HEK293 (cell line): ENCODE results near the gene SMIM38.

Experiments used
- SETDB1 ChIP-seq: IDR thresholded peaks from one replicate; pipeline ENCODE4 v1.6.1; 2017; ENCODE audit warnings: mild to moderate bottlenecking, low read length, moderate library complexity, mixed read lengths; ENCODE audit not compliant: insufficient read length
- ZBTB20 ChIP-seq: fragments of 450-650 bp; formaldehyde crosslinking; IDR thresholded peaks from 2 replicates; pipeline ENCODE4 v1.5.1; 2016; ENCODE audit warnings: missing biosample characterization, missing genetic modification characterization
- ZNF121 ChIP-seq: fragments of 450-650 bp; formaldehyde crosslinking; IDR thresholded peaks from 2 replicates; pipeline ENCODE4 v1.5.1; 2016; ENCODE audit warnings: missing biosample characterization, missing genetic modification characterization
- ZNF138 ChIP-seq: fragments of 450-650 bp; formaldehyde crosslinking; IDR thresholded peaks from 2 replicates; pipeline ENCODE4 v1.5.1; 2016; ENCODE audit warnings: missing biosample characterization, missing genetic modification characterization, borderline replicate concordance
- ZNF24 ChIP-seq: fragments of 450-650 bp; formaldehyde crosslinking; IDR thresholded peaks from 2 replicates; pipeline ENCODE4 v1.5.1; 2016; ENCODE audit warnings: missing biosample characterization, missing genetic modification characterization
- ZNF423 ChIP-seq: fragments of 450-650 bp; formaldehyde crosslinking; IDR thresholded peaks from 2 replicates; pipeline ENCODE4 v1.5.1; 2016; ENCODE audit warnings: missing biosample characterization, missing genetic modification characterization
- ZNF555 ChIP-seq: fragments of 450-650 bp; formaldehyde crosslinking; conservative IDR thresholded peaks from 2 replicates; pipeline ENCODE4 v1.5.1; 2017; ENCODE audit warnings: missing biosample characterization, mild to moderate bottlenecking, missing genetic modification characterization, inconsistent platforms
- TF ChIP-seq, protein P1 (sequence below): fragments of 450-650 bp; formaldehyde crosslinking; IDR thresholded peaks from 2 replicates; pipeline ENCODE4 v1.5.1; 2016; ENCODE audit warnings: missing biosample characterization, missing genetic modification characterization
- TF ChIP-seq, protein P2 (sequence below): fragments of 450-650 bp; formaldehyde crosslinking; IDR thresholded peaks from 2 replicates; pipeline ENCODE4 v1.5.1; 2016; ENCODE audit warnings: missing biosample characterization, missing genetic modification characterization
- TF ChIP-seq, protein P3 (sequence below): fragments of 450-650 bp; formaldehyde crosslinking; IDR thresholded peaks from 2 replicates; pipeline ENCODE4 v1.5.1; 2016; ENCODE audit warnings: missing biosample characterization, missing genetic modification characterization, low read depth

- no peak for TF ChIP-seq ZNF121 (tag by site-specific recombination)
- no peak for TF ChIP-seq ZNF138 (tag by site-specific recombination)
- TF ChIP-seq, protein P1, sequence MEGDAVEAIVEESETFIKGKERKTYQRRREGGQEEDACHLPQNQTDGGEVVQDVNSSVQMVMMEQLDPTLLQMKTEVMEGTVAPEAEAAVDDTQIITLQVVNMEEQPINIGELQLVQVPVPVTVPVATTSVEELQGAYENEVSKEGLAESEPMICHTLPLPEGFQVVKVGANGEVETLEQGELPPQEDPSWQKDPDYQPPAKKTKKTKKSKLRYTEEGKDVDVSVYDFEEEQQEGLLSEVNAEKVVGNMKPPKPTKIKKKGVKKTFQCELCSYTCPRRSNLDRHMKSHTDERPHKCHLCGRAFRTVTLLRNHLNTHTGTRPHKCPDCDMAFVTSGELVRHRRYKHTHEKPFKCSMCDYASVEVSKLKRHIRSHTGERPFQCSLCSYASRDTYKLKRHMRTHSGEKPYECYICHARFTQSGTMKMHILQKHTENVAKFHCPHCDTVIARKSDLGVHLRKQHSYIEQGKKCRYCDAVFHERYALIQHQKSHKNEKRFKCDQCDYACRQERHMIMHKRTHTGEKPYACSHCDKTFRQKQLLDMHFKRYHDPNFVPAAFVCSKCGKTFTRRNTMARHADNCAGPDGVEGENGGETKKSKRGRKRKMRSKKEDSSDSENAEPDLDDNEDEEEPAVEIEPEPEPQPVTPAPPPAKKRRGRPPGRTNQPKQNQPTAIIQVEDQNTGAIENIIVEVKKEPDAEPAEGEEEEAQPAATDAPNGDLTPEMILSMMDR (tag by site-specific recombination): no peak
- no peak for TF ChIP-seq ZNF555 (tag by site-specific recombination)
- TF ChIP-seq ZBTB20: no peak
- TF ChIP-seq, protein P2, sequence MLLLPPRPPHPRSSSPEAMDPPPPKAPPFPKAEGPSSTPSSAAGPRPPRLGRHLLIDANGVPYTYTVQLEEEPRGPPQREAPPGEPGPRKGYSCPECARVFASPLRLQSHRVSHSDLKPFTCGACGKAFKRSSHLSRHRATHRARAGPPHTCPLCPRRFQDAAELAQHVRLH (tag by site-specific recombination): no peak
- TF ChIP-seq ZNF24 (tag by site-specific recombination): no peak
- TF ChIP-seq SETDB1: no peak
- no peak for TF ChIP-seq ZNF423 (tag by site-specific recombination)
- TF ChIP-seq, protein P3, sequence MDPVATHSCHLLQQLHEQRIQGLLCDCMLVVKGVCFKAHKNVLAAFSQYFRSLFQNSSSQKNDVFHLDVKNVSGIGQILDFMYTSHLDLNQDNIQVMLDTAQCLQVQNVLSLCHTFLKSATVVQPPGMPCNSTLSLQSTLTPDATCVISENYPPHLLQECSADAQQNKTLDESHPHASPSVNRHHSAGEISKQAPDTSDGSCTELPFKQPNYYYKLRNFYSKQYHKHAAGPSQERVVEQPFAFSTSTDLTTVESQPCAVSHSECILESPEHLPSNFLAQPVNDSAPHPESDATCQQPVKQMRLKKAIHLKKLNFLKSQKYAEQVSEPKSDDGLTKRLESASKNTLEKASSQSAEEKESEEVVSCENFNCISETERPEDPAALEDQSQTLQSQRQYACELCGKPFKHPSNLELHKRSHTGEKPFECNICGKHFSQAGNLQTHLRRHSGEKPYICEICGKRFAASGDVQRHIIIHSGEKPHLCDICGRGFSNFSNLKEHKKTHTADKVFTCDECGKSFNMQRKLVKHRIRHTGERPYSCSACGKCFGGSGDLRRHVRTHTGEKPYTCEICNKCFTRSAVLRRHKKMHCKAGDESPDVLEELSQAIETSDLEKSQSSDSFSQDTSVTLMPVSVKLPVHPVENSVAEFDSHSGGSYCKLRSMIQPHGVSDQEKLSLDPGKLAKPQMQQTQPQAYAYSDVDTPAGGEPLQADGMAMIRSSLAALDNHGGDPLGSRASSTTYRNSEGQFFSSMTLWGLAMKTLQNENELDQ (tag by site-specific recombination): no peak
Observed at GRCh38 chr11:69127884-69128283, 27.9 kb upstream of the SMIM38 start.
